RWPE2 (cell line): ENCODE measurements around the gene BOLA3.

Experiments used
- ATAC-seq: fragments of 200-7000 bp; cut with Tn5 transposase; 3 replicates; pipeline ENCODE4 v1.9.1; 2021; ENCODE audit warnings: low read depth
- DNase-seq: peaks from one replicate; pipeline ENCODE4 v3.0.0-alpha.2; 2020; ENCODE audit warnings: low spot score
- H3K27ac ChIP-seq: fragments of 450-650 bp; 2 replicates; pipeline ENCODE4 v1.5.1; 2017; ENCODE audit warnings: mild to moderate bottlenecking; ENCODE audit not compliant: poor library complexity, severe bottlenecking
- H3K27me3 ChIP-seq: fragments of 250-450 bp; sonication (Bioruptor Pico); 2 replicates; pipeline ENCODE4 v1.5.1; 2021; ENCODE audit warnings: mild to moderate bottlenecking, moderate library complexity; ENCODE audit not compliant: insufficient read depth, poor library complexity, severe bottlenecking
- H3K36me3 ChIP-seq: fragments of 250-450 bp; sonication (Bioruptor Pico); 2 replicates; pipeline ENCODE4 v1.5.1; 2020; ENCODE audit warnings: low read depth, mild to moderate bottlenecking, moderate library complexity
- H3K4me1 ChIP-seq: fragments of 250-450 bp; sonication (Bioruptor Pico); 2 replicates; pipeline ENCODE4 v1.5.1; 2021; ENCODE audit warnings: mild to moderate bottlenecking, moderate library complexity; ENCODE audit not compliant: insufficient read depth, poor library complexity, severe bottlenecking
- H3K4me3 ChIP-seq: fragments of 250-450 bp; sonication (Bioruptor Pico); 2 replicates; pipeline ENCODE4 v1.5.1; 2021; ENCODE audit warnings: mild to moderate bottlenecking, moderate library complexity; ENCODE audit not compliant: severe bottlenecking
- H3K9me3 ChIP-seq: fragments of 250-450 bp; sonication (Bioruptor Pico); 2 replicates; pipeline ENCODE4 v1.5.1; 2021; ENCODE audit warnings: mild to moderate bottlenecking, moderate library complexity; ENCODE audit not compliant: severe bottlenecking
- CTCF ChIP-seq: fragments of 450-650 bp; IDR thresholded peaks from one replicate; pipeline ENCODE4 v1.5.1; 2017; ENCODE audit warnings: mild to moderate bottlenecking, moderate library complexity; ENCODE audit not compliant: poor library complexity, severe bottlenecking

Gene BOLA3

GRCh38 chr2:74181739-74182138 is 34.0 kb upstream of the BOLA3 start:
- H3K27me3 ChIP-seq = no peaks in the 10 kb centered on the region
- H3K4me3 ChIP-seq = no peak overlapping the region
- no peak overlapping the region for H3K27ac ChIP-seq
- no peaks in the 10 kb centered on the region for H3K9me3 ChIP-seq
- H3K36me3 ChIP-seq = peaks cover 9% of the 10 kb centered on the region
- H3K4me1 ChIP-seq = peaks cover 12% of the 10 kb centered on the region
- DNase-seq = no peak
- TF ChIP-seq CTCF = no peak
- ATAC-seq = no peak

- Histone ChIP-seq H3K4me1 (peaks cover 17% of the 10 kb centered on the region), H3K36me3 (peaks cover 24% of the 10 kb centered on the region), H3K27ac (peak overlapping the region; percentile 73), H3K4me3 (peak overlapping the region; percentile 80), H3K27me3 (no peaks in the 10 kb centered on the region), H3K9me3 (no peaks in the 10 kb centered on the region)
- DNase-seq (no peak), ATAC-seq (no peak)
- peak; percentile 23 for TF ChIP-seq CTCF
These were observed 31.6 kb upstream of the BOLA3 start for GRCh38 chr2:74179063-74179865.

- H3K4me1 ChIP-seq = peaks cover 17% of the 10 kb centered on the region
- peaks cover 24% of the 10 kb centered on the region for H3K36me3 ChIP-seq
- no peaks in the 10 kb centered on the region for H3K27me3 ChIP-seq
- DNase-seq (peak; percentile 97), ATAC-seq (peak; percentile 97)
- no peaks in the 10 kb centered on the region for H3K9me3 ChIP-seq
- H3K27ac ChIP-seq = peak within 1 kb of the TSS; percentile 73
- H3K4me3 ChIP-seq = peak within 1 kb of the TSS; percentile 80
- TF ChIP-seq CTCF = no peak
These were observed 30.7 kb upstream of the BOLA3 start, which contains the start of gene MOB1A for GRCh38 chr2:74178211-74179062. Gene MOB1A (minus strand): TSS chr2:74178879. CDS start chr2:74178674, 205 bp downstream.

- peak overlapping the region; percentile 73 for H3K27ac ChIP-seq
- DNase-seq (no peak), ATAC-seq (no peak)
- H3K9me3 ChIP-seq = no peaks in the 10 kb centered on the region
- peaks cover 17% of the 10 kb centered on the region for H3K4me1 ChIP-seq
- TF ChIP-seq CTCF = no peak
- peaks cover 27% of the 10 kb centered on the region for H3K36me3 ChIP-seq
- peak overlapping the region; percentile 80 for H3K4me3 ChIP-seq
- H3K27me3 ChIP-seq = no peaks in the 10 kb centered on the region
These were observed 30.0 kb upstream of the BOLA3 start for GRCh38 chr2:74177696-74178095.
